ENCODE results near the gene ZP3.
"Not testable (repeated sequence)": the region's sequence is repeated elsewhere in the genome, so short reads cannot be mapped to it uniquely, and the experiment has no call there.

The ZP3 gene

GRCh38 chr7:76487969-76488368 is 63.2 kb downstream of the ZP3 start:
- DNase-seq: not testable (repeated sequence)
